Parathyroid adenoma (tissue), 2 donors: ENCODE data around the gene TLR9.
"Not testable (repeated sequence)": the region's sequence is repeated elsewhere in the genome, so short reads cannot be mapped to it uniquely, and the experiment has no call there.

Experiments
- H2AFZ ChIP-seq: fragments of 300-600 bp; sonication (generic); one replicate; pipeline ENCODE4 v1.7.0; 2017; ENCODE audit warnings: antibody characterized with exemption, mild to moderate bottlenecking
- H3K27ac ChIP-seq: fragments of 300-600 bp; sonication (generic); one replicate; pipeline ENCODE4 v1.7.0; 2017
- H3K27me3 ChIP-seq: fragments of 300-600 bp; sonication (generic); one replicate; pipeline ENCODE4 v1.7.0; 2017; ENCODE audit warnings: low read length; ENCODE audit not compliant: control insufficient read depth, insufficient read depth
- H3K36me3 ChIP-seq: fragments of 300-600 bp; sonication (generic); one replicate; pipeline ENCODE4 v1.7.0; 2017; ENCODE audit warnings: low read length; ENCODE audit not compliant: control insufficient read depth, insufficient read depth
- H3K4me1 ChIP-seq: fragments of 300-600 bp; sonication (generic); one replicate; pipeline ENCODE4 v1.7.0; 2017; ENCODE audit warnings: control low read depth
- H3K4me2 ChIP-seq: fragments of 300-600 bp; sonication (generic); one replicate; pipeline ENCODE4 v1.7.0; 2017; ENCODE audit warnings: low read length
- H3K4me3 ChIP-seq: fragments of 300-600 bp; sonication (generic); one replicate; pipeline ENCODE4 v1.7.0; 2017; ENCODE audit warnings: low read depth, low read length
- H3K79me2 ChIP-seq: fragments of 300-600 bp; sonication (generic); one replicate; pipeline ENCODE4 v1.7.0; 2017; ENCODE audit warnings: control low read depth
- H3K9ac ChIP-seq: fragments of 300-600 bp; sonication (generic); one replicate; pipeline ENCODE4 v1.7.0; 2017; ENCODE audit warnings: mild to moderate bottlenecking
- H3K9me3 ChIP-seq: fragments of 300-600 bp; sonication (generic); one replicate; pipeline ENCODE4 v1.7.0; 2017; ENCODE audit warnings: low read length; ENCODE audit not compliant: control insufficient read depth
- CTCF ChIP-seq: fragments of 300-600 bp; sonication (generic); IDR thresholded peaks from one replicate; pipeline ENCODE4 v1.7.0; 2017; ENCODE audit warnings: antibody characterized with exemption, mild to moderate bottlenecking
- donor health status: primary hyperparathyroidism.

TLR9 gene

DNA sequence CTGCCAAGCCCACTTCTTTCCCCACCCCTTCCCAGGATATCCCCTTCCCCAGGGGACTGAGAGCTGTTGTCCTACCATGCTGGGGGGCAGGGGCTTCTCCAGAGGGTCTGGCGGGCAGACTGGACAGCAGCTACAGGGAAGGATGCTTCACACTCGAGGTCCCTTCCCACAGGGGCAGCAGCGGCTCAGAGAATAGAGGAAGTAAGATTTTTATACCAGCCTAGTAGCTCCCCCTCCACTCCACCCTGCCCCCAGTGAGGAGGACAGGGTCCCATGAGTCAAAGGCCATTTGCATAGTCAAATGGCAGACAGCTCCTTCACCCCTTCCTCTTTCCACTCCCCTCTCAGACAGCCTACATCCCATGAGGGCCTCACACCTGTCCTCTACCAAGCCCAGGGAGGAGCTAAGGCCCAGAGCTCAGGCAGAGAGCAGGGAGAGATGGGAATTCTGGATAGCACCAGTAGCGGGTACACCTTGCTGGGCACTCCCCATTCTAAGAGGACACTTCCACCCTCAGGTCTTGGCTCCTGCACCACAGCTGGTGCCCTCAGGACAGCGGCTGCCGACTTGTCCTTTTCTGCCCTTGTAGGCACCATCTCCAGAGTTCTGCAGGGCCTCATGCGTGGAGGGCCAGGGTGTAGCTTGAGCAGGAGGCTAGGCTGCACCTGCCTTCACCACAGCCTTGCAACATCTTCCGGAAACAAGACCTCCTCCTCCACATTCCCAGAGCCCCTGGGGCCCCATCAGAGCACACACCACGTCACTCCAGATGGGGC is at the start of gene TLR9:
TSS of gene TLR9 (minus strand) at position 194 of the 777 bp plus-strand sequence. CDS start at position 78, 116 bp downstream.
- Histone ChIP-seq H3K9ac (no peak within 1 kb of the TSS), H3K4me2 (no peak within 1 kb of the TSS), H3K9me3 (no peaks in the 10 kb centered on the region), H3K27me3 (no peaks in the 10 kb centered on the region), H2AFZ (no peak within 1 kb of the TSS), H3K36me3 (no peaks in the 10 kb centered on the region), H3K4me3 (no peak within 1 kb of the TSS), H3K27ac (no peak within 1 kb of the TSS), H3K79me2 (no peaks in the 10 kb centered on the region), H3K4me1 (no peaks in the 10 kb centered on the region)
- TF ChIP-seq CTCF = no peak

DNA sequence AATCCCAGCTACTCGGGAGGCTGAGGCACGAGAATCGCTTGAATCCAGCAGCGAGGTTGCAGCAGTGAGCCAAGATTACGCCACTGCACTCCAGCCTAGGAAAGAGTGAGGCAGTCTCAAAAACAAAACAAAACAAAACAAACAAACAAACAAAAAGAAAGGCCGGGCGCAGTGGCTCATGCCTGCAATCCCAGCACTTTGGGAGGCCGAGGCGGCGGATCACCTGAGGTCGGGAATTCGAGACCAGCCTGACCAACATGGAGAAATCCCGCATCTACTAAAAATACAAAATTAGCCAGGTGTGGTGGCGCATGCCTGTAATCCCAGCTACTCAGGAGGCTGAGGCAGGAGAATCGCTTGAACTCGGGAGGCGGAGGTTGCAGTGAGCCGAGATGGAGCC is 49.3 kb upstream of the TLR9 start:
- H3K27me3 ChIP-seq, H3K27ac ChIP-seq, H3K4me2 ChIP-seq, H3K9ac ChIP-seq, H3K36me3 ChIP-seq, H3K4me3 ChIP-seq, H3K9me3 ChIP-seq, H2AFZ ChIP-seq: not testable (repeated sequence)
- Histone ChIP-seq H3K4me1 (peaks cover 11% of the 10 kb centered on the region), H3K79me2 (peaks cover 65% of the 10 kb centered on the region)

DNA sequence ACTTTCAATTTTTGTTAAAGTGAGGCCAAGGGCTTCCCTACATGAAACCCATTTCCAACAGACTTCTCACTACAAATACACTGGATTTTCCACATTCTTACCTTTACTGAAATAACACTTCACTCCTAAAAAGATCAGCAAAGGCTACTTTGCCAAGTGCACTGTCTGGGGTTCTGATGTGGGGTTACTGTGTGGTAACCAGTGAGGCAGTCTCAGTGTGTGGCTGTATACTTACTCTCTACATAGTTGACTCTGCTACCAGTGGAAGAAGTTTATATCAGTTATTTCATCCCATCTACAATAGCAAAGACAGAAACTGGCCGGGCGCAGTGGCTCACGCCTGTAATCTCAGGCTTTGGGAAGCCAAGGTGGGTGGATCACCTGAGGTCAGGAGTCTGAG is 47.4 kb upstream of the TLR9 start:
- TF ChIP-seq CTCF = no peak
- Histone ChIP-seq H3K27me3 (no peaks in the 10 kb centered on the region), H3K4me1 (peaks cover 11% of the 10 kb centered on the region), H3K9me3 (no peaks in the 10 kb centered on the region), H2AFZ (no peak overlapping the region), H3K4me3 (no peak overlapping the region), H3K4me2 (no peak overlapping the region), H3K36me3 (no peaks in the 10 kb centered on the region), H3K79me2 (peaks cover 77% of the 10 kb centered on the region), H3K27ac (no peak overlapping the region), H3K9ac (no peak overlapping the region)

- Histone ChIP-seq H3K79me2 (peaks cover 71% of the 10 kb centered on the region), H3K4me1 (peaks cover 11% of the 10 kb centered on the region)
- not testable (repeated sequence) for H2AFZ ChIP-seq, H3K27ac ChIP-seq, H3K9me3 ChIP-seq, H3K27me3 ChIP-seq, H3K4me3 ChIP-seq, H3K4me2 ChIP-seq, H3K36me3 ChIP-seq, H3K9ac ChIP-seq
Observed at GRCh38 chr3:52272172-52272571, 46.7 kb upstream of the TLR9 start.

GRCh38 chr3:52270252-52270754 is 44.9 kb upstream of the TLR9 start:
- Histone ChIP-seq H3K27me3 (no peaks in the 10 kb centered on the region), H3K36me3 (no peaks in the 10 kb centered on the region), H3K4me3 (no peak overlapping the region), H3K27ac (no peak overlapping the region), H3K79me2 (peaks cover 54% of the 10 kb centered on the region), H3K4me1 (no peaks in the 10 kb centered on the region), H3K9me3 (no peaks in the 10 kb centered on the region), H2AFZ (no peak overlapping the region), H3K9ac (no peak overlapping the region), H3K4me2 (no peak overlapping the region)
- TF ChIP-seq CTCF = no peak
